K562 (cell line): ENCODE results near the gene PHF1. TPM values are rescaled to one million over a fixed set of nuclear protein-coding genes. Genes with fewer than 3 reads are reported as not detected.

Experiments used
- ARNT ChIP-seq, 2 experiments: fragments of 450-650 bp; IDR thresholded peaks; 2 replicates each; pipeline ENCODE4 v1.6.1; 2016; ENCODE audit warnings: mild to moderate bottlenecking in 1 of 2
- BMI1 ChIP-seq: fragments of 150-350 bp; IDR thresholded peaks from 2 replicates; pipeline ENCODE4 v1.6.1; 2014; ENCODE audit warnings: low read length
- CHD4 ChIP-seq: fragments of 200-600 bp; sonication (generic); IDR thresholded peaks from 3 replicates; pipeline ENCODE4 v1.6.1; 2012; ENCODE audit warnings: low read depth, mild to moderate bottlenecking, mixed read lengths, low read length, inconsistent platforms; ENCODE audit not compliant: insufficient read depth, insufficient replicate concordance, poor library complexity, severe bottlenecking
- FOXJ2 ChIP-seq: fragments of 200-800 bp; sonication (Bioruptor generic); IDR thresholded peaks from 2 replicates; pipeline ENCODE4 v1.6.1; 2016; ENCODE audit warnings: missing genetic modification characterization, missing compliant biosample characterization
- HNRNPK ChIP-seq: fragments of 200-400 bp; formaldehyde crosslinking; IDR thresholded peaks from one replicate; pipeline ENCODE4 v1.6.1; 2018; ENCODE audit warnings: mild to moderate bottlenecking, low read depth, low read length; ENCODE audit not compliant: poor library complexity, severe bottlenecking
- MAFF ChIP-seq: IDR thresholded peaks from 2 replicates; pipeline ENCODE4 v1.6.1; 2012; ENCODE audit warnings: low read length, improper control_type of control experiment
- MEIS2 ChIP-seq: fragments of 450-650 bp; IDR thresholded peaks from 2 replicates; pipeline ENCODE4 v1.6.1; 2014; ENCODE audit warnings: mild to moderate bottlenecking; ENCODE audit not compliant: partially characterized antibody
- NELFE ChIP-seq: IDR thresholded peaks from 2 replicates; pipeline ENCODE4 v1.6.1; 2011; ENCODE audit warnings: mild to moderate bottlenecking; ENCODE audit not compliant: insufficient read depth, insufficient read length
- RAD51 ChIP-seq: fragments of 450-650 bp; IDR thresholded peaks from 2 replicates; pipeline ENCODE4 v1.7.1; 2016; ENCODE audit warnings: low read depth, mild to moderate bottlenecking, borderline replicate concordance
- SMAD4 ChIP-seq: fragments of 250-450 bp; sonication (Bioruptor Pico); conservative IDR thresholded peaks from 2 replicates; pipeline ENCODE4 v1.8.0; 2021; ENCODE audit warnings: inconsistent platforms, mild to moderate bottlenecking, moderate library complexity
- SMARCE1 ChIP-seq: fragments of 450-650 bp; IDR thresholded peaks from 2 replicates; pipeline ENCODE4 v1.7.1; 2016; ENCODE audit warnings: mild to moderate bottlenecking
- SPI1 ChIP-seq: IDR thresholded peaks from 2 replicates; pipeline ENCODE4 v1.6.1; 2011; ENCODE audit warnings: low read depth, low read length, control low read depth, borderline replicate concordance
- TAL1 ChIP-seq: fragments of 450-650 bp; IDR thresholded peaks from 2 replicates; pipeline ENCODE4 v1.6.1; 2016; ENCODE audit warnings: mild to moderate bottlenecking
- polyA plus RNA-seq, 8 experiments: library from polyadenylated mRNA; depleted of rRNA in 4 of 8; stranded (reverse) in 5 of 8; unstranded in 3 of 8; fragments of >200 nt; fragmentation: Nextera tagmentation in 2 of 8; fragmentation: Illumina TruSeq in 1 of 8; extraction: Ambion mirVana in 2 of 8; extraction: Trizol in 1 of 8; gene quantifications; 2 replicates each; pipeline versions ENCODE4 v1.2.1 to v1.2.3, GENCODE V29; 2011 to 2014; ENCODE audit warnings: inconsistent platforms in 1 of 8, missing spikeins in 1 of 8
- total RNA-seq, 7 experiments: library from RNA; depleted of rRNA in 6 of 7; stranded (reverse); fragments of >200 nt in 6 of 7; fragmentation: Illumina TruSeq in 2 of 7; extraction: Trizol in 2 of 7; gene quantifications; 2 replicates each; pipeline versions ENCODE4 v1.2.1 to v1.2.3, GENCODE V29; 2011 to 2021; ENCODE audit warnings: low replicate concordance in 1 of 7
- TF ChIP-seq, protein P1 (sequence below): fragments of 250-450 bp; sonication (Bioruptor Pico); IDR thresholded peaks from 2 replicates; pipeline ENCODE4 v1.5.0; 2020; ENCODE audit warnings: mild to moderate bottlenecking
- TF ChIP-seq, protein P2 (sequence below): fragments of 450-650 bp; IDR thresholded peaks from 2 replicates; pipeline ENCODE4 v1.6.1; 2016; ENCODE audit warnings: mild to moderate bottlenecking, moderate library complexity

PHF1 gene
- total and polyA plus RNA-seq, 9 of the 15 experiments (the other 6 are each of a cell fraction or from before 2014, with no cell fraction given): 3.7 to 64.2 (median 33.7) TPM

DNA sequence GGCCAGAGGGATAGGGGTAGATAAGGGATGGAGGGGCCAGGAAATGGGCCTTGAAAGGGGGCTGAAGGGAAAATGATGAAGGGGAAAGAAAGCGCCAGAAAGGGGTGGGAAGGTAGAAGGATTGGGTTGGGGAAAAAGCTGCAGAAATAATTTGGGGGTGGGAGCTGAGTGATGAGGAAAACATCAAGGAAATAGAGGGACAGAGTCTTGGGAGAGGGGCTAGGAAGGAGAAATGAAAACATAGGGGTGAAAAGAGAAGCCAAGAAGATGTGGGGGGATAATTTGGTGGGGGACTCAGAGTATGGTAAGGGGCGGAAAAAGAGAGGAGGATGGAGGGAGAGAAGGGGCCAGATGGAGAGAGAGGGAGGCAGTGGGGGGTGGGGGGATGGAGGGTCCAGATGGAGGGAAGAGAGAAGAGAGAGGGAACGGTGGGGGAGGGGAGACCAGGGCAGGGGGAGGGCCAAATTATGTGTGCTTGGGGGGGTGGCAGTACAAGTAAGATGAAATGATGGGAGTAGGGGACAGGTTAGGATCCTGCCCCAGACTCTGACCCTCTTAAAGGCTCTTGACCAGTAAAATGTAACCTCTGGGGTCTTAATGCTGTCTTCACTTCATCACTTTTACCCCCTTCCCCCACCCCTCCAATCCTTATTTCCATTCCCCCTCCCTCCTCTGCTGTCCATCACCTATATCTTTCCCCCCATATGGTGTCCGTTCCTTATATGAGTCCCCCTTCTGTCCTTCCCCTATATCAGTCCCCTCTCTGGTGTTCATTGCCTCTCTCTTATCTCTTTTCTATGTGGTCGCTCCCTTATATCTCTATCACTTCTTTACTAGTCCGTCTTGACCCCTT, 9.9 kb downstream of the PHF1 start (continued):
- TF ChIP-seq SPI1: no peak
- no peak; the same call in 1 of the 2 replicates for TF ChIP-seq SMARCE1
- TF ChIP-seq HNRNPK: peak; percentile 55
- TF ChIP-seq FOXJ2 (tag): no peak
- TF ChIP-seq MEIS2: no peak
- TF ChIP-seq, protein P1, sequence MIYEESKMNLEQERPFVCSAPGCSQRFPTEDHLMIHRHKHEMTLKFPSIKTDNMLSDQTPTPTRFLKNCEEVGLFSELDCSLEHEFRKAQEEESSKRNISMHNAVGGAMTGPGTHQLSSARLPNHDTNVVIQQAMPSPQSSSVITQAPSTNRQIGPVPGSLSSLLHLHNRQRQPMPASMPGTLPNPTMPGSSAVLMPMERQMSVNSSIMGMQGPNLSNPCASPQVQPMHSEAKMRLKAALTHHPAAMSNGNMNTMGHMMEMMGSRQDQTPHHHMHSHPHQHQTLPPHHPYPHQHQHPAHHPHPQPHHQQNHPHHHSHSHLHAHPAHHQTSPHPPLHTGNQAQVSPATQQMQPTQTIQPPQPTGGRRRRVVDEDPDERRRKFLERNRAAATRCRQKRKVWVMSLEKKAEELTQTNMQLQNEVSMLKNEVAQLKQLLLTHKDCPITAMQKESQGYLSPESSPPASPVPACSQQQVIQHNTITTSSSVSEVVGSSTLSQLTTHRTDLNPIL: no peak
- TF ChIP-seq TAL1: peak; percentile 51
- peak; percentile 66 to 80; a peak in 2 of 4 replicates for TF ChIP-seq ARNT (IDR thresholded peaks at IDR 0.05)
- TF ChIP-seq MAFF: no peak
- TF ChIP-seq SMAD4 (CRISPR knock-in tag): no peak
- TF ChIP-seq RAD51: no peak
- TF ChIP-seq CHD4: no peak
- TF ChIP-seq, protein P2, sequence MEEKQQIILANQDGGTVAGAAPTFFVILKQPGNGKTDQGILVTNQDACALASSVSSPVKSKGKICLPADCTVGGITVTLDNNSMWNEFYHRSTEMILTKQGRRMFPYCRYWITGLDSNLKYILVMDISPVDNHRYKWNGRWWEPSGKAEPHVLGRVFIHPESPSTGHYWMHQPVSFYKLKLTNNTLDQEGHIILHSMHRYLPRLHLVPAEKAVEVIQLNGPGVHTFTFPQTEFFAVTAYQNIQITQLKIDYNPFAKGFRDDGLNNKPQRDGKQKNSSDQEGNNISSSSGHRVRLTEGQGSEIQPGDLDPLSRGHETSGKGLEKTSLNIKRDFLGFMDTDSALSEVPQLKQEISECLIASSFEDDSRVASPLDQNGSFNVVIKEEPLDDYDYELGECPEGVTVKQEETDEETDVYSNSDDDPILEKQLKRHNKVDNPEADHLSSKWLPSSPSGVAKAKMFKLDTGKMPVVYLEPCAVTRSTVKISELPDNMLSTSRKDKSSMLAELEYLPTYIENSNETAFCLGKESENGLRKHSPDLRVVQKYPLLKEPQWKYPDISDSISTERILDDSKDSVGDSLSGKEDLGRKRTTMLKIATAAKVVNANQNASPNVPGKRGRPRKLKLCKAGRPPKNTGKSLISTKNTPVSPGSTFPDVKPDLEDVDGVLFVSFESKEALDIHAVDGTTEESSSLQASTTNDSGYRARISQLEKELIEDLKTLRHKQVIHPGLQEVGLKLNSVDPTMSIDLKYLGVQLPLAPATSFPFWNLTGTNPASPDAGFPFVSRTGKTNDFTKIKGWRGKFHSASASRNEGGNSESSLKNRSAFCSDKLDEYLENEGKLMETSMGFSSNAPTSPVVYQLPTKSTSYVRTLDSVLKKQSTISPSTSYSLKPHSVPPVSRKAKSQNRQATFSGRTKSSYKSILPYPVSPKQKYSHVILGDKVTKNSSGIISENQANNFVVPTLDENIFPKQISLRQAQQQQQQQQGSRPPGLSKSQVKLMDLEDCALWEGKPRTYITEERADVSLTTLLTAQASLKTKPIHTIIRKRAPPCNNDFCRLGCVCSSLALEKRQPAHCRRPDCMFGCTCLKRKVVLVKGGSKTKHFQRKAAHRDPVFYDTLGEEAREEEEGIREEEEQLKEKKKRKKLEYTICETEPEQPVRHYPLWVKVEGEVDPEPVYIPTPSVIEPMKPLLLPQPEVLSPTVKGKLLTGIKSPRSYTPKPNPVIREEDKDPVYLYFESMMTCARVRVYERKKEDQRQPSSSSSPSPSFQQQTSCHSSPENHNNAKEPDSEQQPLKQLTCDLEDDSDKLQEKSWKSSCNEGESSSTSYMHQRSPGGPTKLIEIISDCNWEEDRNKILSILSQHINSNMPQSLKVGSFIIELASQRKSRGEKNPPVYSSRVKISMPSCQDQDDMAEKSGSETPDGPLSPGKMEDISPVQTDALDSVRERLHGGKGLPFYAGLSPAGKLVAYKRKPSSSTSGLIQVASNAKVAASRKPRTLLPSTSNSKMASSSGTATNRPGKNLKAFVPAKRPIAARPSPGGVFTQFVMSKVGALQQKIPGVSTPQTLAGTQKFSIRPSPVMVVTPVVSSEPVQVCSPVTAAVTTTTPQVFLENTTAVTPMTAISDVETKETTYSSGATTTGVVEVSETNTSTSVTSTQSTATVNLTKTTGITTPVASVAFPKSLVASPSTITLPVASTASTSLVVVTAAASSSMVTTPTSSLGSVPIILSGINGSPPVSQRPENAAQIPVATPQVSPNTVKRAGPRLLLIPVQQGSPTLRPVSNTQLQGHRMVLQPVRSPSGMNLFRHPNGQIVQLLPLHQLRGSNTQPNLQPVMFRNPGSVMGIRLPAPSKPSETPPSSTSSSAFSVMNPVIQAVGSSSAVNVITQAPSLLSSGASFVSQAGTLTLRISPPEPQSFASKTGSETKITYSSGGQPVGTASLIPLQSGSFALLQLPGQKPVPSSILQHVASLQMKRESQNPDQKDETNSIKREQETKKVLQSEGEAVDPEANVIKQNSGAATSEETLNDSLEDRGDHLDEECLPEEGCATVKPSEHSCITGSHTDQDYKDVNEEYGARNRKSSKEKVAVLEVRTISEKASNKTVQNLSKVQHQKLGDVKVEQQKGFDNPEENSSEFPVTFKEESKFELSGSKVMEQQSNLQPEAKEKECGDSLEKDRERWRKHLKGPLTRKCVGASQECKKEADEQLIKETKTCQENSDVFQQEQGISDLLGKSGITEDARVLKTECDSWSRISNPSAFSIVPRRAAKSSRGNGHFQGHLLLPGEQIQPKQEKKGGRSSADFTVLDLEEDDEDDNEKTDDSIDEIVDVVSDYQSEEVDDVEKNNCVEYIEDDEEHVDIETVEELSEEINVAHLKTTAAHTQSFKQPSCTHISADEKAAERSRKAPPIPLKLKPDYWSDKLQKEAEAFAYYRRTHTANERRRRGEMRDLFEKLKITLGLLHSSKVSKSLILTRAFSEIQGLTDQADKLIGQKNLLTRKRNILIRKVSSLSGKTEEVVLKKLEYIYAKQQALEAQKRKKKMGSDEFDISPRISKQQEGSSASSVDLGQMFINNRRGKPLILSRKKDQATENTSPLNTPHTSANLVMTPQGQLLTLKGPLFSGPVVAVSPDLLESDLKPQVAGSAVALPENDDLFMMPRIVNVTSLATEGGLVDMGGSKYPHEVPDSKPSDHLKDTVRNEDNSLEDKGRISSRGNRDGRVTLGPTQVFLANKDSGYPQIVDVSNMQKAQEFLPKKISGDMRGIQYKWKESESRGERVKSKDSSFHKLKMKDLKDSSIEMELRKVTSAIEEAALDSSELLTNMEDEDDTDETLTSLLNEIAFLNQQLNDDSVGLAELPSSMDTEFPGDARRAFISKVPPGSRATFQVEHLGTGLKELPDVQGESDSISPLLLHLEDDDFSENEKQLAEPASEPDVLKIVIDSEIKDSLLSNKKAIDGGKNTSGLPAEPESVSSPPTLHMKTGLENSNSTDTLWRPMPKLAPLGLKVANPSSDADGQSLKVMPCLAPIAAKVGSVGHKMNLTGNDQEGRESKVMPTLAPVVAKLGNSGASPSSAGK: peak; percentile 31; the same call in 1 of the 2 replicates
- TF ChIP-seq NELFE: no peak
- 0 out of 2 replicates have a peak, but pooled peaks have one; percentile 7 for TF ChIP-seq BMI1
